Hematopoietic multipotent progenitor cell (in vitro differentiated cells): ENCODE results near the gene RXRA. TPM values are rescaled to one million over a fixed set of nuclear protein-coding genes. Genes with fewer than 3 reads are reported as not detected.
A peak's percentile ranks its signal among the peaks of the same experiment; 100 is the strongest.

ENCODE experiments used
- DNase-seq, 3 donors: peaks; one replicate each; pipeline ENCODE4 v3.0.0-alpha.2; 2011 to 2015; ENCODE audit warnings: low read depth in 2 of 3, low spot score in 2 of 3
- total RNA-seq: library from RNA; depleted of rRNA; stranded (reverse); fragments of >200 nt; gene quantifications from one replicate; pipeline ENCODE4 v1.2.3, GENCODE V29; 2012

The RXRA gene
- total RNA-seq, 1 donor, result 27.7 TPM

- no peak for DNase-seq
Measured at GRCh38 chr9:134365115-134365596, 38.9 kb downstream of the RXRA start.

- peak in 1 of 3 donors; percentile 36 for DNase-seq
Measured at GRCh38 chr9:134365791-134366222, 39.6 kb downstream of the RXRA start.

GRCh38 chr9:134366223-134367031 is 40.2 kb downstream of the RXRA start:
- peak in 2 of 3 donors; percentile 67 to 69 for DNase-seq

GRCh38 chr9:134367061-134367460 is 40.8 kb downstream of the RXRA start:
- no peak for DNase-seq

GRCh38 chr9:134367791-134368490 is 41.7 kb downstream of the RXRA start:
- DNase-seq, result no peak

- no peak for DNase-seq
Measured at GRCh38 chr9:134368571-134368970, 42.3 kb downstream of the RXRA start.

GRCh38 chr9:134369416-134370212 is 43.4 kb downstream of the RXRA start:
- no peak for DNase-seq

- no peak for DNase-seq
Measured at GRCh38 chr9:134370213-134370492, 43.9 kb downstream of the RXRA start.

GRCh38 chr9:134370638-134371037 is 44.4 kb downstream of the RXRA start:
- DNase-seq, result no peak

- DNase-seq, result no peak
Measured at GRCh38 chr9:134371731-134372130, 45.5 kb downstream of the RXRA start.

GRCh38 chr9:134372581-134373267 is 46.5 kb downstream of the RXRA start:
- DNase-seq, result no peak

- no peak for DNase-seq
Measured at GRCh38 chr9:134373269-134373668, 47.0 kb downstream of the RXRA start.

GRCh38 chr9:134373953-134374300 is 47.7 kb downstream of the RXRA start:
- DNase-seq, result no peak

GRCh38 chr9:134374301-134375010 is 48.2 kb downstream of the RXRA start:
- no peak for DNase-seq

GRCh38 chr9:134375011-134375390 is 48.7 kb downstream of the RXRA start:
- DNase-seq, result no peak

GRCh38 chr9:134375430-134376385 is 49.5 kb downstream of the RXRA start:
- peak in 1 of 3 donors; percentile 48 for DNase-seq

GRCh38 chr9:134376386-134377142 is 50.3 kb downstream of the RXRA start:
- DNase-seq, result no peak

GRCh38 chr9:134377143-134377484 is 50.9 kb downstream of the RXRA start:
- no peak for DNase-seq
